Measurements from ENCODE around the gene DCBLD1. TPM values are rescaled to one million over a fixed set of nuclear protein-coding genes. Genes with fewer than 3 reads are reported as not detected.

Gene DCBLD1
- polyA plus RNA-seq, 3 donors, result 2.9 to 3.3 (median 3.1) TPM

GRCh38 chr6:117493470-117493869 is 11.0 kb downstream of the DCBLD1 start:
- intact Hi-C loops (cut with micrococcal nuclease), result no loop called here
- no peak overlapping the region for H3K4me3 Mint-ChIP-seq
- no peaks in the 10 kb centered on the region for H3K36me3 Mint-ChIP-seq

DNA sequence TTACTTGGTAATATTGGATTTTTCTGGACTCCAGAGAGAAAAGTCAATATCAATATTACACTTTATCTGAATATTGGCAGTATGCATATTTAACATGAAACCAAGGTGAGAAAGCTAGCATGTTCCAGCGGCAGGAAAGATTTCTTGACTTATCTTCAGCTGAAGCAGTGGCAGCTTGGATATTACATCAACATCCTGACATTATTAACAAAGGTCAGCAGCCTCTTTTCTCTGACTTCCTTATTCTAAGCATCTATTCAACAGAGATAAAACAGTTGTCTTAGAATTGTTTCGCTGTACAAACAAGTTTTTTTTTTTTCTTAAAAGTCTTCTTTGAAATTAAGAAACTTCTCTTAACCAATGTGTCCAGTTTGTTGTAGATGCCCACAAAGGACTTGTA is 11.8 kb downstream of the DCBLD1 start:
- Histone ChIP-seq H2AFZ (ENCODE audit: insufficient read depth, low read depth, low read length, poor library complexity, severe bottlenecking) (peak overlapping the region; percentile 9), H3K4me3 (replicated peaks in 1 of 3; ENCODE audit: low read depth in 2 of 3, low read length in 3 of 3) (peak overlapping the region in 1 of 3 experiments; percentile 44), H4K20me1 (ENCODE audit: insufficient read depth, low read length) (no peaks in the 10 kb centered on the region), H3K27me3 (ENCODE audit: control insufficient read depth in 2 of 2, insufficient read depth in 2 of 2, low read length in 2 of 2) (no peaks in the 10 kb centered on the region), H3K9me3 (replicated peaks in 1 of 2; ENCODE audit: control insufficient read depth in 1 of 2, insufficient read depth in 1 of 2, low read length in 2 of 2) (no peaks in the 10 kb centered on the region), H3K27ac (ENCODE audit: low read depth in 1 of 2, low read length in 2 of 2) (peak overlapping the region in 1 of 2 donors; percentile 29), H3K4me2 (replicated peaks; ENCODE audit: extremely low read depth, low read length, poor library complexity, severe bottlenecking) (peak overlapping the region; percentile 53), H3K79me2 (ENCODE audit: insufficient read depth, low read length) (no peaks in the 10 kb centered on the region), H3K36me3 (replicated peaks in 1 of 2; ENCODE audit: control insufficient read depth in 1 of 2, insufficient read depth in 2 of 2, low read length in 2 of 2) (no peaks in the 10 kb centered on the region), H3K4me1 (ENCODE audit: control insufficient read depth in 1 of 2, insufficient read depth in 2 of 2, low read length in 2 of 2) (peaks cover 14 to 28% of the 10 kb centered on the region in 2 donors), H3K9ac (ENCODE audit: insufficient read depth, low read length, poor library complexity, severe bottlenecking) (no peak overlapping the region)
- Mint-ChIP-seq H3K9me3 (no peaks in the 10 kb centered on the region), H3K27ac (peak overlapping the region in 6 of 7 donors; percentile 13 to 80 (median 38)), H3K4me1 (peaks cover 33% of the 10 kb centered on the region), H3K27me3 (ENCODE audit: low read depth in 3 of 3) (no peaks in the 10 kb centered on the region), H3K36me3 (no peaks in the 10 kb centered on the region), H3K4me3 (peak overlapping the region; percentile 51 to 55)
- no CpG with 5 or more reads among the region's 2 CpGs for WGBS (ENCODE audit: insufficient coverage)
- no peak for TF ChIP-seq CTCF (IDR thresholded peaks at IDR 0.05)
- intact Hi-C loops (cut with micrococcal nuclease), result no loop called here
- DNase-seq, result peak in 2 of 3 donors; percentile 11 to 42

More at GRCh38 chr6:117493470-117493869, 11.0 kb downstream of the DCBLD1 start:
- Mint-ChIP-seq H3K9me3 (no peaks in the 10 kb centered on the region), H3K4me1 (peaks cover 29% of the 10 kb centered on the region), H3K27me3 (ENCODE audit: low read depth in 3 of 3) (no peaks in the 10 kb centered on the region), H3K27ac (peak overlapping the region in 4 of 7 donors; percentile 24 to 80 (median 76))
- no peak overlapping the region for H3K4me3 ChIP-seq (replicated peaks in 1 of 3; ENCODE audit: low read depth in 2 of 3, low read length in 3 of 3)
- no peaks in the 10 kb centered on the region for H3K9me3 ChIP-seq (replicated peaks in 1 of 2; ENCODE audit: control insufficient read depth in 1 of 2, insufficient read depth in 1 of 2, low read length in 2 of 2)
- no peak for DNase-seq
- H2AFZ ChIP-seq (ENCODE audit: insufficient read depth, low read depth, low read length, poor library complexity, severe bottlenecking), result no peak overlapping the region
- H3K4me1 ChIP-seq (ENCODE audit: control insufficient read depth in 1 of 2, insufficient read depth in 2 of 2, low read length in 2 of 2), result peaks cover 11 to 23% of the 10 kb centered on the region in 2 donors
- H3K79me2 ChIP-seq (ENCODE audit: insufficient read depth, low read length), result no peaks in the 10 kb centered on the region
- H4K20me1 ChIP-seq (ENCODE audit: insufficient read depth, low read length), result no peaks in the 10 kb centered on the region
- no peak overlapping the region for H3K9ac ChIP-seq (ENCODE audit: insufficient read depth, low read length, poor library complexity, severe bottlenecking)
- TF ChIP-seq CTCF (IDR thresholded peaks at IDR 0.05), result no peak
- H3K36me3 ChIP-seq (replicated peaks in 1 of 2; ENCODE audit: control insufficient read depth in 1 of 2, insufficient read depth in 2 of 2, low read length in 2 of 2), result no peaks in the 10 kb centered on the region
- WGBS (ENCODE audit: insufficient coverage), result 100% methylated on average over 1 of the region's 2 CpGs
- H3K27ac ChIP-seq (ENCODE audit: low read depth in 1 of 2, low read length in 2 of 2), result no peak overlapping the region
- no peaks in the 10 kb centered on the region for H3K27me3 ChIP-seq (ENCODE audit: control insufficient read depth in 2 of 2, insufficient read depth in 2 of 2, low read length in 2 of 2)
- H3K4me2 ChIP-seq (replicated peaks; ENCODE audit: extremely low read depth, low read length, poor library complexity, severe bottlenecking), result no peak overlapping the region

Data from CD14-positive monocyte (primary cell).